A549 (cell line): ENCODE measurements around the gene HS3ST6. TPM values are rescaled to one million over a fixed set of nuclear protein-coding genes. Genes with fewer than 3 reads are reported as not detected.
"Not testable (repeated sequence)": the region's sequence is repeated elsewhere in the genome, so short reads cannot be mapped to it uniquely, and the experiment has no call there.

Experiments
- ATAC-seq, 2 experiments: fragments of 200-7000 bp in 1 of 2; fragments of >200 bp in 1 of 2; cut with Nextera tagmentation in 1 of 2; cut with Tn5 transposase in 1 of 2; 3 replicates each; pipeline versions ENCODE4 v1.8.0 to v1.9.1; 2018 to 2020; ENCODE audit warnings: mild to moderate bottlenecking in 1 of 2, moderate library complexity in 1 of 2
- CTCF ChIA-PET: fragments of 300-600 bp; sonication (Branson Sonifier 250); formaldehyde crosslinking; extraction: SDS; loops from one replicate; lab custom pipeline; 2021; ENCODE audit warnings: antibody characterized with exemption, inconsistent platforms; lab: Yijun Ruan, JAX
- POLR2A ChIA-PET: fragments of 350-600 bp; formaldehyde crosslinking; extraction: SDS; loops from one replicate; lab custom pipeline; 2021; ENCODE audit warnings: antibody characterized with exemption, inconsistent platforms; lab: Yijun Ruan, JAX
- DNase-seq, 2 experiments: peaks; one replicate each; pipeline versions ENCODE4 v3.0.0 to v3.0.0-alpha.2; 2011 to 2016; ENCODE audit warnings: low read depth in 1 of 2, low spot score in 1 of 2
- FAIRE-seq: peaks from 2 replicates; lab custom pipeline; 2011; peaks lifted over from hg19 to GRCh38; lab: Jason Lieb, UNC
- H3K27ac ChIP-seq, 2 experiments: fragments of >200 bp; sonication (Bioruptor Twin); formaldehyde crosslinking; 3 replicates each; pipeline ENCODE4 v1.5.1; 2016 to 2017
- H3K4me1 ChIP-seq: fragments of >200 bp; sonication (Bioruptor Twin); formaldehyde crosslinking; 3 replicates; pipeline ENCODE4 v1.6.1; 2016
- H3K4me2 ChIP-seq: fragments of >200 bp; sonication (Bioruptor Twin); formaldehyde crosslinking; 3 replicates; pipeline ENCODE4 v1.6.1; 2016
- H3K4me3 ChIP-seq: fragments of >200 bp; sonication (Bioruptor Twin); formaldehyde crosslinking; 3 replicates; pipeline ENCODE4 v1.5.1; 2016
- H3K9me3 ChIP-seq: fragments of >200 bp; sonication (Bioruptor Twin); formaldehyde crosslinking; 3 replicates; pipeline ENCODE4 v1.6.1; 2016
- CBX2 ChIP-seq: fragments of 200-600 bp; sonication (generic); IDR thresholded peaks from 2 replicates; pipeline ENCODE4 v1.6.1; 2016; ENCODE audit warnings: low read depth, mild to moderate bottlenecking, borderline replicate concordance
- CHD4 ChIP-seq: fragments of 200-600 bp; sonication (generic); IDR thresholded peaks from 2 replicates; pipeline ENCODE4 v1.6.1; 2016; ENCODE audit warnings: antibody characterized with exemption, mild to moderate bottlenecking, borderline replicate concordance
- EHMT2 ChIP-seq: fragments of 200-600 bp; sonication (generic); IDR thresholded peaks from 2 replicates; pipeline ENCODE4 v1.6.1; 2016; ENCODE audit warnings: antibody characterized with exemption, low read depth, mild to moderate bottlenecking, moderate library complexity
- ELK1 ChIP-seq: fragments of 150-350 bp; IDR thresholded peaks from 2 replicates; pipeline ENCODE4 v1.6.1; 2014; ENCODE audit warnings: low read depth, mild to moderate bottlenecking, low read length
- EP300 ChIP-seq, 2 experiments: fragments of >200 bp; sonication (Bioruptor Twin); formaldehyde crosslinking; IDR thresholded peaks; 2 replicates in 1 of 2; 3 replicates in 1 of 2; pipeline ENCODE4 v1.6.1; 2016 to 2017
- GATA3 ChIP-seq: IDR thresholded peaks from 2 replicates; pipeline ENCODE4 v1.6.1; 2012; ENCODE audit warnings: borderline replicate concordance
- HOXA7 ChIP-seq: fragments of 250-450 bp; sonication (Bioruptor Pico); IDR thresholded peaks from 2 replicates; pipeline ENCODE4 v1.5.0; 2020; ENCODE audit warnings: mild to moderate bottlenecking, moderate library complexity
- HOXB13 ChIP-seq: fragments of 250-450 bp; sonication (Bioruptor Pico); IDR thresholded peaks from 2 replicates; pipeline ENCODE4 v1.5.0; 2020; ENCODE audit warnings: low read depth, mild to moderate bottlenecking, moderate library complexity
- JUNB ChIP-seq: fragments of >200 bp; sonication (Bioruptor Twin); formaldehyde crosslinking; IDR thresholded peaks from 2 replicates; pipeline ENCODE4 v1.6.1; 2016
- KDM5A ChIP-seq: fragments of 200-600 bp; sonication (generic); IDR thresholded peaks from 2 replicates; pipeline ENCODE4 v1.6.1; 2016; ENCODE audit warnings: antibody characterized with exemption, mild to moderate bottlenecking
- MYC ChIP-seq: IDR thresholded peaks from 2 replicates; pipeline ENCODE4 v1.6.1; 2012; ENCODE audit warnings: mild to moderate bottlenecking, inconsistent platforms, low read length, improper control_type of control experiment, borderline replicate concordance
- NPAS2 ChIP-seq: fragments of 250-450 bp; sonication (Bioruptor Pico); IDR thresholded peaks from 2 replicates; pipeline ENCODE4 v1.8.0; 2022; ENCODE audit warnings: mild to moderate bottlenecking, moderate library complexity, borderline replicate concordance
- POLR2A ChIP-seq: IDR thresholded peaks from 2 replicates; pipeline ENCODE4 v1.6.1; 2012; ENCODE audit warnings: mild to moderate bottlenecking, low read length
- POLR2AphosphoS2 ChIP-seq: conservative IDR thresholded peaks from 2 replicates; pipeline ENCODE4 v1.6.1; 2012; ENCODE audit warnings: low read length, improper control_type of control experiment, inconsistent platforms
- RAD21 ChIP-seq, 2 experiments: fragments of >200 bp in 1 of 2; sonication (Bioruptor Twin) in 1 of 2; formaldehyde crosslinking in 1 of 2; IDR thresholded peaks in 1 of 2; conservative IDR thresholded peaks in 1 of 2; 2 replicates in 1 of 2; 3 replicates in 1 of 2; pipeline ENCODE4 v1.6.1; 2012 to 2018; ENCODE audit warnings: inconsistent platforms in 1 of 2
- REST ChIP-seq: fragments of 200-600 bp; sonication (generic); IDR thresholded peaks from 2 replicates; pipeline ENCODE4 v1.6.1; 2016; ENCODE audit warnings: antibody characterized with exemption, mild to moderate bottlenecking, moderate library complexity
- RFX5 ChIP-seq: fragments of 450-650 bp; IDR thresholded peaks from 2 replicates; pipeline ENCODE4 v1.7.1; 2014; ENCODE audit warnings: antibody characterized with exemption, mild to moderate bottlenecking, moderate library complexity
- RNF2 ChIP-seq: fragments of 200-600 bp; sonication (generic); IDR thresholded peaks from 2 replicates; pipeline ENCODE4 v1.6.1; 2016; ENCODE audit warnings: low read depth, mild to moderate bottlenecking, antibody characterized with exemption, moderate library complexity, borderline replicate concordance
- SMC3 ChIP-seq: fragments of >200 bp; sonication (Bioruptor Twin); formaldehyde crosslinking; IDR thresholded peaks from 3 replicates; pipeline ENCODE4 v1.6.1; 2018; ENCODE audit warnings: inconsistent platforms
- TP53 ChIP-seq: fragments of 250-450 bp; sonication (Bioruptor Pico); IDR thresholded peaks from 2 replicates; pipeline ENCODE4 v1.5.0; 2021; ENCODE audit warnings: mild to moderate bottlenecking, moderate library complexity
- USF2 ChIP-seq: fragments of 450-650 bp; IDR thresholded peaks from 2 replicates; pipeline ENCODE4 v1.6.1; 2014; ENCODE audit warnings: antibody characterized with exemption
- ZFP36 ChIP-seq: fragments of 450-650 bp; IDR thresholded peaks from 2 replicates; pipeline ENCODE4 v1.6.1; 2014; ENCODE audit warnings: borderline replicate concordance; ENCODE audit not compliant: partially characterized antibody
- WGBS: methylation state at CpG from one replicate; pipeline ENCODE4 v1.1.6; 2017; ENCODE audit errors: missing lambda C conversion rate; 5-methylcytosine and 5-hydroxymethylcytosine counted together
- polyA plus RNA-seq, 4 experiments: library from polyadenylated mRNA; depleted of rRNA in 3 of 4; stranded (reverse); fragments of >200 nt; fragmentation: RNase III in 1 of 4; extraction: RNeasy Plus Mini Kit Qiagen cat#74134 plus additional on column Dnase treatment in 1 of 4; gene quantifications; 2 replicates in 3 of 4; 3 replicates in 1 of 4; pipeline ENCODE4 v1.2.3, GENCODE V29; 2011 to 2017

Gene HS3ST6
- polyA plus RNA-seq, 2 of the 4 experiments (the other 2 are of a cell fraction) = 1.5 to 2.0 TPM

- CTCF ChIA-PET = interaction anchor here (1.1 to 2.3 kb wide), 3 partner anchors 19 to 140 kb away, joined by 3 to 10 read pairs (median 4); partner anchors contain the start of genes NUBP2 and SPSB3
- Histone ChIP-seq H3K27ac (peak overlapping the region in 1 of 2 experiments; percentile 88; a peak in 3 of 6 replicates), H3K4me3 (no peak overlapping the region), H3K4me2 (no peak overlapping the region), H3K4me1 (peaks cover 45% of the 10 kb centered on the region), H3K9me3 (no peaks in the 10 kb centered on the region)
- DNase-seq (no peak), FAIRE-seq (no peak), ATAC-seq (no peak)
- WGBS = 82% methylated on average over 8 of the region's 8 CpGs
- POLR2A ChIA-PET = interaction anchor here (1.6 kb wide), 1 partner anchor 96 kb away, joined by 4 read pairs; the partner anchor contains the start of genes FAHD1 and HAGH
- no peak for TF ChIP-seq SMC3
- no peak for TF ChIP-seq RAD21 (conservative IDR thresholded peaks at IDR 0.05 in 1 of 2, IDR thresholded peaks at IDR 0.05 in 1 of 2)
- TF ChIP-seq RNF2 = no peak
Measured at GRCh38 chr16:1922357-1922756, 4.1 kb upstream of the HS3ST6 start.

GRCh38 chr16:1920727-1921171 lies 2.5 kb upstream of the HS3ST6 start:
- POLR2A ChIA-PET = no interaction called here
- H3K27ac ChIP-seq = peak overlapping the region in 1 of 2 experiments; percentile 40; a peak in 2 of 6 replicates
- H3K9me3 ChIP-seq = no peaks in the 10 kb centered on the region
- FAIRE-seq = no peak
- TF ChIP-seq NPAS2 (CRISPR knock-in tag) (no peak), HOXA7 (CRISPR knock-in tag) (no peak), RFX5 (no peak), EHMT2 (no peak), POLR2A (no peak), ELK1 (no peak), USF2 (no peak), RNF2 (no peak), SMC3 (no peak), HOXB13 (CRISPR knock-in tag) (no peak), EP300 (IDR thresholded peaks at IDR 0.05) (no peak), ZFP36 (no peak)
- no peak overlapping the region for H3K4me3 ChIP-seq
- H3K4me1 ChIP-seq = peaks cover 37% of the 10 kb centered on the region
- CTCF ChIA-PET = interaction anchor here (1.1 to 2.5 kb wide), 2 partner anchors 8 to 102 kb away, joined by 3 to 20 read pairs; no protein-coding TSS in a partner anchor
- peak overlapping the region; percentile 17; the same call in 1 of the 3 replicates for H3K4me2 ChIP-seq
- peak in 1 of 2 experiments; percentile 46; a peak in 3 of 6 replicates for ATAC-seq
- peak in 1 of 2 experiments; percentile 53 for DNase-seq
- 40% methylated on average over 15 of the region's 15 CpGs for WGBS

- H3K4me3 ChIP-seq, H3K27ac ChIP-seq, FAIRE-seq, DNase-seq, ATAC-seq, H3K9me3 ChIP-seq, POLR2A ChIA-PET, H3K4me2 ChIP-seq: not testable (repeated sequence)
- WGBS = 65% methylated on average over 20 of the region's 21 CpGs
- CTCF ChIA-PET = interaction anchor here (0.6 to 2.5 kb wide), 2 partner anchors 9 to 12 kb away, joined by 3 to 20 read pairs; no protein-coding TSS in a partner anchor
- H3K4me1 ChIP-seq = peaks cover 38% of the 10 kb centered on the region
Measured at GRCh38 chr16:1920122-1920521, 1.9 kb upstream of the HS3ST6 start.

- 73% methylated on average over 18 of the region's 30 CpGs for WGBS
- ChIA-PET POLR2A (no interaction called here), CTCF (interaction anchor here (0.5 to 2.5 kb wide), 3 partner anchors 10 to 24 kb away, joined by 3 to 20 read pairs (median 3); no protein-coding TSS in a partner anchor)
- no peak overlapping the region; the same call in 2 of the 3 replicates for H3K4me2 ChIP-seq
- DNase-seq (no peak), ATAC-seq (peak; percentile 0 to 6; a peak in 3 of 6 replicates), FAIRE-seq (no peak)
- H3K4me1 ChIP-seq = peaks cover 39% of the 10 kb centered on the region
- H3K27ac ChIP-seq = no peak overlapping the region
- no peaks in the 10 kb centered on the region for H3K9me3 ChIP-seq
- H3K4me3 ChIP-seq = no peak overlapping the region
- TF ChIP-seq CBX2 (no peak), REST (no peak), POLR2AphosphoS2 (no peak), KDM5A (no peak), GATA3 (no peak), RFX5 (no peak), TP53 (CRISPR knock-in tag) (no peak), CHD4 (no peak), MYC (no peak), JUNB (no peak)
Measured at GRCh38 chr16:1919327-1919998, 1.2 kb upstream of the HS3ST6 start.
